ENCODE data around the gene SRM.
A peak's percentile ranks its signal among the peaks of the same experiment; 100 is the strongest.
"Not testable (repeated sequence)": the region's sequence is repeated elsewhere in the genome, so short reads cannot be mapped to it uniquely, and the experiment has no call there.

The SRM gene

GRCh38 chr1:11059968-11060830 lies at the start of gene SRM:
TSS of gene SRM (minus strand) at chr1:11060018. CDS start at chr1:11059943, 75 bp downstream.
- DNase-seq = peak; percentile 83 to 95

DNA sequence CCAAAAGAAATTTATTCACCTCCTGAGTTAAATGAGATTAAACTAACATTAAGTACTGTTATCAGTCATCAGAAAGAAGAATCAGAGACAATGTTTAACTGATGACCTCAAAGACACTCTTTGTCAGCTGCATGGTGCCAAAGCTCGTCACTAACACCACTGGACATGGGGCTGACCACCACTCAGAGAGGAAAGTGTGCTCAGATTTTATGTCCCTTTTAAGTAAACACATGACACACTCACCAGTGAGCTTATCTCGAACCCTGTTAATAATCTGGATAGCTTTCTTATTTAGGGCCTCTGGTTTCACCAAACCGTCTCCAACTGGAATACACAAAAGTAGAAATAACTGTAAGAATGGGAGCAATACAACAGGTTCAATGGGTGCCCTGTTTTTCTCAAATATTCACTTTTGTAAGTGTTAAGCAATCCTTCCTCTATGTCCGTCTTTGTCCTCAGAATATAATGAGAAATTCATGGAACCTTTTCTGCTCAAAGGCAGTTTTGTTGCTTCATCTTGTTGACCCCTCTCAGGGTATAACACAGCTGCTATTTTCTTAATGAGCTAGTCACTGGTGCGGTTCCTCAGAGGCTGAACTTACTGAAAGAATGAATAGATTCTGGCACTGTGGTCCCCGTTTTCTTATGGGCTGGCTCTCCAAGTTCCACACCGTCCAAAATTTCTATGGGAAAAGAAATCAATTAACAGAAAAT lies 49.4 kb upstream of the SRM start:
- DNase-seq = no peak

- no peak for DNase-seq
Measured at GRCh38 chr1:11107599-11107998, 47.8 kb upstream of the SRM start.

DNA sequence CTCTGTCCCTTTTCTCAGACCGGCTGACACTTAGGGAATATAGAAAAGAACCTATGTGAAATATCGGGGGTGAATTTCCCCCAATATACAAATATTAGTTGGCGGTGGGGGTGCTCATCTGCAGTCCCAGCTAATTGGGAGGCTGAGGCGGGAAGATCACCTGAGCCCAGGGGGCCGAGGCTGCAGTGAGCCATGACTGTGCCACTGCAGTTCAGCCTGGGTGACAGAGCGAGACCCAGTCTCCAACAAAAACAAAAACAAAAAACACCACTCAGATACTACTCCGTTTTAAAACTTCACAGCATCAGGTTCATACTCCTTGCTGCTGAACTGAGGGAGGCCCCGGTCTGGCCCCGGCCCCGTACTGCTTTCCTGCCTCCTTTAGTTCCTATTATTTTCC lies 45.8 kb upstream of the SRM start:
- DNase-seq = no peak

DNA sequence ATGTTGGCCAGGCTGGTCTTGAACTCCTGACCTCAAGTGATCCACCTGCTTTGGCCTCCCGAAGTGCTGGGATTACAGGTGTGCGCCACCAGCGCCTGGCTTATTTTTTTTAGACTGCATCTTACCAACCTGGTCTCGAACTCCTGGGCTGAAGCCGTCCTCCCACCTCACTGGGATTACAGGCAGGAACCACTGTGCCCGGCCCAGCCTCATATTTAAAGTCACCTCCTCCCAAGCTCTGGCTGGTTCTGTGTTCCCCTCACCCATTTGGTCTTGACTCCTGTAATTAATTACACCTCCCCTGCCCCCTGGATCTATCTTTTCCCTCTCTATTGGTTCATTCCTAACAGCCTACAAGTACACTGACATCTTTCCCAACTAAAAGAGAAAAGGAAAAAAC lies 41.5 kb upstream of the SRM start:
- no peak for DNase-seq

DNA sequence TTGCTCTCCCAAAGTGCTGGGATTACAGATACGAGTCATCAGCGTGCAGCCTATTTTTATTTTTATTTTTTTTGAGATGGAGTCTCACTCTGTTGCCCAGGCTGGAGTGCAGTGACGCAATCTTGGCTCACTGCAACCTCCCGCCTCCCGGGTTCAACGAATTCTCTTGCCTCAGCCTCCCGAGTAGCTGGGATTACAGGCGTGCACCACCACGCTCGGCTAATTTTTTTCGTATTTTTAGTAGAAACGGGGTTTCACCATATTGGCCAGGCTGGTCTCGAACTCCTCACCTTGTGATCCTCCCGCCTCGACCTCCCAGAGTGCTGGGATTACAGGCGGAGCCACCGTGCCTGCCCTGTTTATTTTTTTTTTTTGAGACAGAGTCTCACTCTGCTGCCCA lies 41.0 kb upstream of the SRM start:
- DNase-seq = not testable (repeated sequence)

DNA sequence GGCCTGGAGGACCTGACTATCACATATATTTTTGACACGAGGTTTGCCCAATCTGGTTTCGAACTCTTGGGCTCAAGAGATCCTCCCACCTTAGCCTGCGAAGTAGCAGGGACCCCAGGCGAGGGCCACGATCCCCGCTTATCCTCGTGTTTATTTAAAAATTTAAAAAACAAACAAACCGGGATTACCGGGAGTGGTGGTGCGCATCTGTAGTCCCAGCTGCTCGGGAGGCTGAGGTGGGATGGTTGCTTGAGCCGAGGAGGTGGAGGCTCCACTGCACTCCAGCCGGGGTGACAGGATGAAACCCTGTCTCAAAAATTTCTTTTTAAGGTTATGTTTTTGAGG lies 40.3 kb upstream of the SRM start:
- DNase-seq = no peak

- DNase-seq = peak; percentile 88 to 90
Measured at GRCh38 chr1:11099310-11100148, 39.7 kb upstream of the SRM start, which contains the start of gene EXOSC10. TSS of gene EXOSC10 (minus strand) at chr1:11099869. CDS start at chr1:11099831, 38 bp downstream.

DNA sequence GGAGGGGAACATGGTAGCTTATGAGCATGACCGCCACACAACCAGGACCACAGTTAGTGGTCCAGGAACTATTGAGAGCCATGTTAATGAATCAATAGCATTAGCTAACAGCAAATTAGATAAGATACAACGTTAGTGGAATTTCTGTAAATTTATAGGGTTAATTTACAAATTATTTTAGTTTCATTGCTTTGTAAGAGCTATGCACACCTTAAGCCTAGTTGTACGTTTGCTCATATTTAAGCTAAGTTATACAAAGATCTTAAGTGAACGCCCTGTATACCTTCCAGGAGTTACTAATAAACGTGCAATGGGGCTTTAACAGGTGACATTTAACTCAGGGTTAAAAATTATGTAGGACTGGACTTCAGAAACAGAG lies 39.1 kb upstream of the SRM start:
- DNase-seq = no peak

GRCh38 chr1:11083784-11084183 lies 24.0 kb upstream of the SRM start:
- not testable (repeated sequence) for DNase-seq

- no peak for DNase-seq
Measured at GRCh38 chr1:11080931-11081330, 21.1 kb upstream of the SRM start.

DNA sequence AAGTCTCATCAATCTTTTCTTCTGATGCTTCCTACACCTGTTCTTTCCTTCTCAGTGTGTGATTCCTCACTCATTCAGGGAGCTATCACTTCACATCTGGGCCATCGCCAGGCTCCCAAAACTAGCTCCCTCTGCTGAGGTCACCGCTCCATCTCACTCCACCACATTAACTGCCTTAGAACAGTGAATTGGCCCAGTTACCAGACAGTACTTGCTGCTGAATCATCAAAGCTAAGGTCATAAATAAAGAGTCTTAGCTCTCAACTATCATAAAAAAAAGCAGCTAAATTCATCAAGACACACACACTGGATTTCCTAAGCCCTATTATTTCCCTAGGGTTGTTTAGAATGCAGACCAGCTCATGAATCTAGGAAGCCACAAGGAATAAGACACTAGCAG lies 18.8 kb upstream of the SRM start:
- DNase-seq = no peak

DNA sequence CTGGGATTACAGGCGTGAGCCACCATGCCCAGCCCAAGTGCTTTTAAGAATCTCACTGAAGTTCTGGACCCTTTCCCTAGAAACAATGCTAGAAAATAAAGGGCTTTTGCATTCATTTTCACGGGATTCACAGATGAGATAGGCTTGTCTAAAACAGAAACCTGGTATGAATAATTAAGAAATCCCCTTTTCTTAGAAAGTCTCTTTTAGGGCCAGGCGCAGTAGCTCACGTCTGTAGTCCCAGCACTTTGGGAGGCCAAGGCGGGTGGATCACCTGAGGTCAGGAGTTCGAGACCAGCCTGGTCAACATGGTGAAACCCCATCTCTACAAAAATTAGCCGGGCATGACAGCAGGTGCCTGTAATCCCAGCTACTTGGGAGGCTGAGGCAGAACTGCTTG lies 13.6 kb upstream of the SRM start:
- DNase-seq = not testable (repeated sequence)

- peak; percentile 65 to 87 for DNase-seq
Measured at GRCh38 chr1:11072216-11072917, 12.5 kb upstream of the SRM start.

GRCh38 chr1:11071463-11072215 lies 11.8 kb upstream of the SRM start:
- peak; percentile 72 to 94 for DNase-seq

GRCh38 chr1:11070876-11071275 lies 11.1 kb upstream of the SRM start:
- no peak for DNase-seq

GRCh38 chr1:11068600-11069473 lies 9.0 kb upstream of the SRM start:
- DNase-seq = no peak

DNA sequence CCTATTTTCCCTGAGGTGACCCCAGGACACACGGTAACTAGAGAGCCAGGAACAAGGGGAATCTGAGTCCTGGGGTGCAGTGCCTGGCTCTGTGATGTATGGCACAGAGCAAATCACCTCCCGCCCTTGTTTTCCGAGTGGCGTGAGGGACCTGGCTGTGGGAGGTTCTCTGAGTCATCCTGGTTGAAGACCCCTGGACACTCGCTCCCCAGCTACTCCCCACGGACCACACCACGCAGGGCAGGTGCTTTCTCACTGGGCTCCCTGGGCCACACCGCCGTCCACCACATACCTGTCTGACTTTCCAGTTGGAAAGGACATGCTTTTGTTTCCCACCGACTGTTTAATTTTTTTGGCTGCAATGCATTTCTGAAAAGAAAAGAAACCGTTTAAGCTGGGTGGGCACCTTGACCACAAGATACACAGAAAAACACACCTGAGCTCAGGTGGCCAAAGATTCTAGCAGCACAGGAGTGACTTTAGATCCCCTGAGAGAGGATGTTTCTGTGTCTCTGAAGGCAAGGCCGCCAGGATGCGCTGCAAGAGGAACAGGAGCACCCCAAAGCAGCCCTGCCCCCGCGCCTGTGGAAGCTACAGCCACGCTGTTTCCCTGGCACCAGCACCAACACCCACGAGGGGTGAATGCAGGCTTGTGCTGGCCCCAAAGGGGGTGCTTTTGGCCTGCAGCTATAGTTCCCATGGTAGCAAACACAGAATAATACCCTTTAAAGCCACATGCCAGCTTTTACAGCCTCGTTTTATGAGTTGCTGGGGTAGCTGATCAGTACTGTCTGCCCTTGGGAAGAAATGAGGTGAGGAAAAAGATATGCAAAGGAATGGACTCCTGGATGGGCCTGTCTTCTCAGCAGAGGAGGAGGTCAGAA lies 8.1 kb upstream of the SRM start:
- DNase-seq = peak; percentile 16 to 25

GRCh38 chr1:11065796-11066195 lies 6.0 kb upstream of the SRM start:
- no peak for DNase-seq

DNA sequence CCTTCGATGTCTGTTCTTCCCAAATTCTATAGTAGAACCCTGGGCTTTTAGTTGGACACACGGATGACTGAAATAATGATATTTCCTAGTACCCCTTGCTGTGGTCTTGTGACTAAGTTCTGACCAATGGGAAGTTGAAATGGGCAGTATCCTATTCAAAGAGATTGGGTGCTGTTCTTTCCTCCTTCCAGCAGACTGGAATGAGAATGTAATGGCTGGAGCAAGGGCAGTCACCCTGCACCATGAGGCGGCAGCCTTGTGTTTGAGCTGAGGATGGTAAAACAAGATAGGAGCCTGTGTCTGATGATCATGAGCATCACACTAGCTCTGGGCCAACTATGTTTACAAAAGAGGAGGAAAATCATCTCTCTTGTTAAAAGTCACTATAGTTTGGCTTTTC lies 5.1 kb upstream of the SRM start:
- DNase-seq = no peak
